Measurements from ENCODE around the gene TRAPPC6A.

DNA sequence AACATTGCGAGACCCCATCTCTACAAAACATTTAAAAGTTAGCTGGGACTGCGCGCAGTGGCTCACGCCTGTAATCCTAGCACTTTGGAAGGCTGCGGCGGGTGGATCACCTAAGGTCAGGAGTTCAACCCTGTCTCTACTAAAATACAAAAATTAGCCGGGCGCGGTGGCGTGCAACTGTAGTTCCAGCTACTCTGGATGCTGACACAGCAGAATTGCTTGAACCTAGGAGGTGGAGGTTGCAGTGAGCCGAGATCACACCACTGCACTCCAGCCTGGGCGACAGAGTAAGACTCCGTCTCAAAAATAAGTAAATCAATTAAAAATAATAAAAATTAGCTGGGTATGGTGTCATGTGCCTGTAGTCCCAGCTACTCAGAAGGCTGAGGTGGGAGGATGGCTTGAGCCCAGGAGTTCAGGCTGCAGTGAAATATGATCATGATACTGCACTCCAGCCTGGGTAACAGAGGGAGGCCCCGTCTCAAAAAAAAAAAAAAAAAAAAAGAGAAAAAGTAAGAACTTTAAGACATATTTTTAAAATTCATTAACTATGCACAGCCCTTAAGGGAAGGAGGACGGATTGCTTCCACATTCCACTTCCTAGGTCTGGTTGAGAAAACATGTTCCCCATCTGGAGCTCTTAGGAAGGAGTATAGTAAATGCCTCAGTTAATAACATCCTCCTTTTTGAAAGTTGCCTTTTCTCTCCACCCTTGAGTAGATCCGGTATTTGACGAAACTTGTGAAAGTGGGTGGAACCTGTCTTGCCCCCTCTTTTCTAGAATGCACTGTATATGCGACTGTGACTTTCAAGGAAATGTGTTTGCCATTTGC, 41.1 kb upstream of the TRAPPC6A start:
- TF ChIP-seq, protein P1, sequence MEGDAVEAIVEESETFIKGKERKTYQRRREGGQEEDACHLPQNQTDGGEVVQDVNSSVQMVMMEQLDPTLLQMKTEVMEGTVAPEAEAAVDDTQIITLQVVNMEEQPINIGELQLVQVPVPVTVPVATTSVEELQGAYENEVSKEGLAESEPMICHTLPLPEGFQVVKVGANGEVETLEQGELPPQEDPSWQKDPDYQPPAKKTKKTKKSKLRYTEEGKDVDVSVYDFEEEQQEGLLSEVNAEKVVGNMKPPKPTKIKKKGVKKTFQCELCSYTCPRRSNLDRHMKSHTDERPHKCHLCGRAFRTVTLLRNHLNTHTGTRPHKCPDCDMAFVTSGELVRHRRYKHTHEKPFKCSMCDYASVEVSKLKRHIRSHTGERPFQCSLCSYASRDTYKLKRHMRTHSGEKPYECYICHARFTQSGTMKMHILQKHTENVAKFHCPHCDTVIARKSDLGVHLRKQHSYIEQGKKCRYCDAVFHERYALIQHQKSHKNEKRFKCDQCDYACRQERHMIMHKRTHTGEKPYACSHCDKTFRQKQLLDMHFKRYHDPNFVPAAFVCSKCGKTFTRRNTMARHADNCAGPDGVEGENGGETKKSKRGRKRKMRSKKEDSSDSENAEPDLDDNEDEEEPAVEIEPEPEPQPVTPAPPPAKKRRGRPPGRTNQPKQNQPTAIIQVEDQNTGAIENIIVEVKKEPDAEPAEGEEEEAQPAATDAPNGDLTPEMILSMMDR (IDR thresholded peaks at IDR 0.05) = no peak
- TF ChIP-seq POLR2AphosphoS5 (IDR thresholded peaks at IDR 0.05; ENCODE audit: insufficient read depth in 1 of 2, low read depth in 1 of 2) (no peak), POLR2A (IDR thresholded peaks at IDR 0.05) (no peak)

Measured in vagina (tissue), 2 donors.